Thoracic aorta (tissue), 2 donors: ENCODE measurements around the gene FOXP1. TPM values are rescaled to one million over a fixed set of nuclear protein-coding genes. Genes with fewer than 3 reads are reported as not detected.
A peak's percentile ranks its signal among the peaks of the same experiment; 100 is the strongest.

ENCODE experiments used
- ATAC-seq: fragments of 150-250 bp; one replicate; pipeline ENCODE4 v1.8.0; 2017; ENCODE audit warnings: low read depth; ENCODE audit not compliant: insufficient number of reproducible peaks, low FRiP score
- DNase-seq: peaks from one replicate; pipeline ENCODE4 v3.0.0-alpha.2; 2020; ENCODE audit warnings: low spot score
- H3K27ac ChIP-seq, 2 donors: fragments of 200-600 bp; sonication (generic); 1 replicate in 1 of 2; 2 replicates in 1 of 2; pipeline ENCODE4 v1.5.1; 2016; ENCODE audit warnings: mild to moderate bottlenecking in 2 of 2, moderate library complexity in 2 of 2
- H3K27me3 ChIP-seq: fragments of 200-600 bp; sonication (generic); replicated peaks from 2 replicates; pipeline ENCODE4 v1.6.0; 2016; ENCODE audit warnings: mild to moderate bottlenecking; ENCODE audit not compliant: insufficient read depth
- H3K36me3 ChIP-seq: fragments of 200-600 bp; sonication (generic); one replicate; pipeline ENCODE4 v1.5.1; 2016
- H3K4me1 ChIP-seq, 2 donors: fragments of 200-600 bp; sonication (generic); 1 replicate in 1 of 2; 2 replicates in 1 of 2; pipeline versions ENCODE4 v1.5.1 to v1.6.0; 2016; ENCODE audit warnings: low read depth in 2 of 2, mild to moderate bottlenecking in 1 of 2; ENCODE audit not compliant: control insufficient read depth in 1 of 2
- H3K4me3 ChIP-seq: fragments of 200-600 bp; sonication (generic); 2 replicates; pipeline ENCODE4 v1.5.1; 2016; ENCODE audit warnings: mild to moderate bottlenecking
- H3K9me3 ChIP-seq: fragments of 200-600 bp; sonication (generic); 2 replicates; pipeline ENCODE4 v1.5.1; 2016
- CTCF ChIP-seq: fragments of 200-600 bp; sonication (generic); IDR thresholded peaks from one replicate; pipeline ENCODE4 v1.5.1; 2019; ENCODE audit warnings: antibody characterized with exemption
- total RNA-seq, 2 donors: library from RNA; depleted of rRNA; stranded (reverse); fragments of >200 nt; gene quantifications; one replicate each; pipeline versions ENCODE4 v1.1.0 to v1.2.3, GENCODE V29; 2016

The FOXP1 gene
- total RNA-seq, 2 donors from 2014 or later: 176 to 255 TPM

- H3K4me3 ChIP-seq: no peak overlapping the region
- ATAC-seq (no peak), DNase-seq (no peak)
- H3K27me3 ChIP-seq: no peaks in the 10 kb centered on the region
- H3K9me3 ChIP-seq: no peaks in the 10 kb centered on the region
- no peak for TF ChIP-seq CTCF
- no peak overlapping the region for H3K27ac ChIP-seq
- H3K4me1 ChIP-seq: peaks cover 23 to 37% of the 10 kb centered on the region in 2 donors
- no peaks in the 10 kb centered on the region for H3K36me3 ChIP-seq
These were observed 235.4 kb downstream of the FOXP1 start for GRCh38 chr3:71348001-71348632.

- Histone ChIP-seq H3K4me1 (peaks cover 18 to 30% of the 10 kb centered on the region in 2 donors), H3K4me3 (no peak overlapping the region), H3K27ac (peak overlapping the region; percentile 19 to 66), H3K27me3 (no peaks in the 10 kb centered on the region), H3K9me3 (no peaks in the 10 kb centered on the region), H3K36me3 (no peaks in the 10 kb centered on the region)
- DNase-seq (no peak), ATAC-seq (no peak)
- TF ChIP-seq CTCF: no peak
These were observed 237.5 kb downstream of the FOXP1 start for GRCh38 chr3:71346061-71346460.

- Histone ChIP-seq H3K27ac (peak overlapping the region in 1 of 2 donors; percentile 66), H3K36me3 (no peaks in the 10 kb centered on the region), H3K4me3 (no peak overlapping the region), H3K27me3 (no peaks in the 10 kb centered on the region), H3K9me3 (no peaks in the 10 kb centered on the region), H3K4me1 (peaks cover 18 to 25% of the 10 kb centered on the region in 2 donors)
- TF ChIP-seq CTCF: no peak
- DNase-seq (no peak), ATAC-seq (peak; percentile 64)
These were observed 238.0 kb downstream of the FOXP1 start for GRCh38 chr3:71345429-71346040.

- ATAC-seq (no peak), DNase-seq (no peak)
- Histone ChIP-seq H3K36me3 (no peaks in the 10 kb centered on the region), H3K9me3 (no peaks in the 10 kb centered on the region), H3K27ac (no peak overlapping the region), H3K27me3 (no peaks in the 10 kb centered on the region), H3K4me1 (peaks cover 17 to 25% of the 10 kb centered on the region in 2 donors), H3K4me3 (no peak overlapping the region)
- TF ChIP-seq CTCF: no peak
These were observed 241.8 kb downstream of the FOXP1 start for GRCh38 chr3:71341721-71342120.

- ATAC-seq: no peak
- H3K36me3 ChIP-seq: no peaks in the 10 kb centered on the region
- no peaks in the 10 kb centered on the region for H3K9me3 ChIP-seq
- no peak overlapping the region for H3K4me3 ChIP-seq
- no peaks in the 10 kb centered on the region for H3K27me3 ChIP-seq
- DNase-seq: no peak
- no peak for TF ChIP-seq CTCF
- no peaks in the 10 kb centered on the region for H3K4me1 ChIP-seq
- H3K27ac ChIP-seq: no peak overlapping the region
These were observed 244.5 kb downstream of the FOXP1 start for GRCh38 chr3:71339049-71339448.
